HepG2 (cell line): ENCODE results near the gene ME2. TPM values are rescaled to one million over a fixed set of nuclear protein-coding genes. Genes with fewer than 3 reads are reported as not detected.

ENCODE experiments used
- ATAC-seq: fragments of 200-7000 bp; cut with Tn5 transposase; 3 replicates; pipeline ENCODE4 v1.9.1; 2020; ENCODE audit warnings: mild to moderate bottlenecking, moderate library complexity
- BruUV-seq: library from RNA; stranded (reverse); fragments of 400-500 nt; replicated peaks from 2 replicates; lab custom pipeline; 2021; lab: Mats Ljungman, UMichigan
- CTCF ChIA-PET: fragments of 300-600 bp; formaldehyde crosslinking; extraction: SDS; loops from one replicate; lab custom pipeline; 2021; ENCODE audit warnings: low total read pairs, inconsistent platforms, low intra/inter-chr PET ratio; lab: Yijun Ruan, JAX
- POLR2A ChIA-PET: fragments of 350-600 bp; sonication (Branson Sonifier 250); formaldehyde crosslinking; loops from one replicate; lab custom pipeline; 2020; ENCODE audit warnings: antibody characterized with exemption, inconsistent platforms; lab: Yijun Ruan, JAX
- DNase-seq: peaks from one replicate; pipeline ENCODE4 v3.0.0-alpha.2; 2015; ENCODE audit warnings: low spot score
- FAIRE-seq: peaks from 3 replicates; lab custom pipeline; 2011; peaks lifted over from hg19 to GRCh38; lab: Jason Lieb, UNC
- H2AFZ ChIP-seq: one replicate; pipeline ENCODE4 v1.6.1; 2011; ENCODE audit warnings: low read length, inconsistent platforms
- H3K27ac ChIP-seq: fragments of 300-600 bp; 3 replicates; pipeline ENCODE4 v1.8.0; 2011; ENCODE audit warnings: mixed run types, mild to moderate bottlenecking, mixed read lengths, low read length, inconsistent platforms; ENCODE audit not compliant: insufficient read depth; ENCODE audit errors: extremely low read length
- H3K27me3 ChIP-seq, 2 experiments: fragments of 200-600 bp in 1 of 2; 2 replicates in 1 of 2; 3 replicates in 1 of 2; pipeline versions ENCODE4 v1.6.0 to v1.8.0; 2011; ENCODE audit warnings: low read length in 2 of 2, mild to moderate bottlenecking in 2 of 2, moderate library complexity in 2 of 2, inconsistent platforms in 1 of 2; ENCODE audit not compliant: insufficient read depth in 2 of 2, control insufficient read depth in 1 of 2
- H3K36me3 ChIP-seq, 2 experiments: fragments of 200-600 bp in 1 of 2; replicated peaks in 1 of 2; 2 replicates in 1 of 2; 3 replicates in 1 of 2; pipeline versions ENCODE4 v1.5.1 to v1.8.0; 2011; ENCODE audit warnings: low read length in 2 of 2, inconsistent platforms in 1 of 2; ENCODE audit not compliant: insufficient read depth in 2 of 2, control insufficient read depth in 1 of 2
- H3K4me1 ChIP-seq: 2 replicates; pipeline ENCODE4 v1.5.1; 2012; ENCODE audit warnings: low read length, inconsistent platforms; ENCODE audit not compliant: insufficient read depth
- H3K4me2 ChIP-seq: 2 replicates; pipeline ENCODE4 v1.6.0; 2011; ENCODE audit warnings: low read depth, low read length, inconsistent platforms
- H3K4me3 ChIP-seq, 3 experiments: fragments of 200-600 bp in 1 of 3; sonication (generic), shearing (Covaris generic) in 1 of 3; replicated peaks in 1 of 3; 2 replicates each; pipeline ENCODE4 v1.5.1; 2011 to 2016; ENCODE audit warnings: low read length in 3 of 3, inconsistent platforms in 2 of 3, low read depth in 2 of 3, mild to moderate bottlenecking in 2 of 3, control low read depth in 1 of 3, mixed read lengths in 1 of 3; ENCODE audit not compliant: insufficient read depth in 1 of 3
- H3K79me2 ChIP-seq: one replicate; pipeline ENCODE4 v1.6.1; 2011; ENCODE audit warnings: low read length, inconsistent platforms; ENCODE audit not compliant: insufficient read depth
- H3K9ac ChIP-seq: 2 replicates; pipeline ENCODE4 v1.6.0; 2011; ENCODE audit warnings: mild to moderate bottlenecking, low read depth, low read length, inconsistent platforms; ENCODE audit not compliant: insufficient read depth
- H3K9me3 ChIP-seq: 2 replicates; pipeline ENCODE4 v1.5.1; 2012; ENCODE audit warnings: mild to moderate bottlenecking, low read length
- H4K20me1 ChIP-seq: 2 replicates; pipeline ENCODE4 v1.6.0; 2011; ENCODE audit warnings: inconsistent platforms, mild to moderate bottlenecking, low read length, moderate library complexity; ENCODE audit not compliant: insufficient read depth
- HCFC1 ChIP-seq: fragments of 150-350 bp; IDR thresholded peaks from 2 replicates; pipeline ENCODE4 v1.6.1; 2014; ENCODE audit warnings: low read depth, low read length
- MAFF ChIP-seq: IDR thresholded peaks from 2 replicates; pipeline ENCODE4 v1.6.1; 2011; ENCODE audit warnings: low read depth, low read length, improper control_type of control experiment
- MAFK ChIP-seq, 2 experiments: IDR thresholded peaks in 1 of 2; conservative IDR thresholded peaks in 1 of 2; 2 replicates each; pipeline ENCODE4 v1.6.1; 2011; ENCODE audit warnings: improper control_type of control experiment in 2 of 2, low read length in 2 of 2
- MBNL3 ChIP-seq: fragments of 250-450 bp; sonication (Bioruptor Pico); conservative IDR thresholded peaks from 2 replicates; pipeline ENCODE4 v1.8.0; 2022; ENCODE audit warnings: mild to moderate bottlenecking, inconsistent platforms
- MED8 ChIP-seq: sonication (generic); formaldehyde crosslinking; IDR thresholded peaks from 2 replicates; pipeline ENCODE4 v1.8.1; 2023; ENCODE audit warnings: mild to moderate bottlenecking, missing genetic modification reagents; ENCODE audit not compliant: insufficient replicate concordance
- MEIS1 ChIP-seq: sonication (generic); formaldehyde crosslinking; IDR thresholded peaks from 2 replicates; pipeline ENCODE4 v1.9.0; 2021; ENCODE audit warnings: mild to moderate bottlenecking, missing genetic modification reagents, moderate library complexity, borderline replicate concordance
- NFIB ChIP-seq: sonication (generic); formaldehyde crosslinking; IDR thresholded peaks from 2 replicates; pipeline ENCODE4 v1.9.0; 2021; ENCODE audit warnings: missing genetic modification reagents, mild to moderate bottlenecking, borderline replicate concordance
- ZNF484 ChIP-seq: sonication (generic); formaldehyde crosslinking; IDR thresholded peaks from 2 replicates; pipeline ENCODE4 v1.5.1; 2020; ENCODE audit warnings: mild to moderate bottlenecking, low read depth, missing genetic modification reagents, borderline replicate concordance
- WGBS: methylation state at CpG from one replicate; pipeline ENCODE4 v1.1.6; 2017; ENCODE audit warnings: low lambda C conversion rate; 5-methylcytosine and 5-hydroxymethylcytosine counted together
- in situ Hi-C: cut with HindIII; loops from 2 replicates; pipeline ENCODE4 v1.10.0; 2017; ENCODE audit warnings: low pct_unique_long_range_greater_than_20kb; ENCODE audit not compliant: extremely low pct_ligation_motif_present
- intact Hi-C: fragments of 100-400 bp; cut with micrococcal nuclease; formaldehyde crosslinking; loops from one replicate; pipeline ENCODE4 v1.10.0; 2022; ENCODE audit not compliant: unreplicated experiment
- polyA plus RNA-seq, 8 experiments: library from polyadenylated mRNA; depleted of rRNA in 3 of 8; stranded (reverse) in 7 of 8; unstranded in 1 of 8; fragments of >200 nt; fragmentation: Illumina TruSeq in 4 of 8; extraction: Trizol in 4 of 8; gene quantifications; 2 replicates each; pipeline versions ENCODE4 v1.2.1 to v1.2.3, GENCODE V29; 2011 to 2016; ENCODE audit warnings: low read depth in 4 of 8, missing spikeins in 1 of 8, mixed read lengths in 1 of 8; ENCODE audit not compliant: insufficient read depth in 1 of 8
- total RNA-seq, 5 experiments: library from RNA; depleted of rRNA; stranded (reverse); fragments of >200 nt; fragmentation: Illumina TruSeq; extraction: Trizol; gene quantifications; 2 replicates each; pipeline ENCODE4 v1.2.3, GENCODE V29; 2016; ENCODE audit warnings: low read depth in 1 of 5

The ME2 gene
- total and polyA plus RNA-seq, 2 of the 13 experiments (the other 11 are each of a cell fraction or from before 2014, with no cell fraction given): 17.3 to 20.6 TPM

GRCh38 chr18:50982086-50982801 is 103.3 kb downstream of the ME2 start:
- ATAC-seq: no peak
- H3K36me3 ChIP-seq: peaks cover 0 to 1% of the 10 kb centered on the region in 2 experiments; a peak in 1 of 5 replicates
- H3K4me3 ChIP-seq: no peak overlapping the region
- H3K79me2 ChIP-seq: no peaks in the 10 kb centered on the region
- no peak overlapping the region for H3K27ac ChIP-seq
- FAIRE-seq: no peak
- 97% methylated on average over 8 of the region's 8 CpGs for WGBS
- intact Hi-C loops (no loop called here), in situ Hi-C loops (no loop called here)
- CTCF ChIA-PET: no interaction called here
- BruUV-seq: no TSS peak
- no peak overlapping the region for H3K9ac ChIP-seq
- peaks cover 3% of the 10 kb centered on the region for H3K9me3 ChIP-seq
- H2AFZ ChIP-seq: no peak overlapping the region
- no peak overlapping the region for H3K4me2 ChIP-seq
- TF ChIP-seq MAFF: peak; percentile 82
- TF ChIP-seq MAFK (conservative IDR thresholded peaks at IDR 0.05 in 1 of 2, IDR thresholded peaks at IDR 0.05 in 1 of 2; ENCODE audit: low read length in 2 of 2): peak; percentile 88 to 90
- TF ChIP-seq MED8 (CRISPR knock-in tag): no peak
- no peak for TF ChIP-seq NFIB (CRISPR knock-in tag)
- TF ChIP-seq MBNL3 (CRISPR knock-in tag): no peak
- no peak for TF ChIP-seq MEIS1 (CRISPR knock-in tag)
- TF ChIP-seq, all 625 proteins: peak for 2
- POLR2A ChIA-PET: no interaction called here
- Histone ChIP-seq H4K20me1 (no peaks in the 10 kb centered on the region), H3K27me3 (no peaks in the 10 kb centered on the region), H3K4me1 (no peaks in the 10 kb centered on the region)
- no peak for DNase-seq

- WGBS: 82% methylated on average over 3 of the region's 3 CpGs
- ATAC-seq (no peak), DNase-seq (no peak), FAIRE-seq (no peak)
- no peak overlapping the region for H2AFZ ChIP-seq
- H3K4me2 ChIP-seq: no peak overlapping the region
- no peak for TF ChIP-seq HCFC1
- no peak for TF ChIP-seq ZNF484 (CRISPR knock-in tag)
- H3K4me1 ChIP-seq: no peaks in the 10 kb centered on the region
- intact Hi-C loops (no loop called here), in situ Hi-C loops (no loop called here)
- H3K36me3 ChIP-seq: peaks cover 0 to 1% of the 10 kb centered on the region in 2 experiments; a peak in 1 of 5 replicates
- H3K79me2 ChIP-seq: no peaks in the 10 kb centered on the region
- no peaks in the 10 kb centered on the region for H3K27me3 ChIP-seq
- no peak overlapping the region for H3K4me3 ChIP-seq
- no peak overlapping the region for H3K9ac ChIP-seq
- no peaks in the 10 kb centered on the region for H3K9me3 ChIP-seq
- no peak overlapping the region for H3K27ac ChIP-seq
- no TSS peak for BruUV-seq
- CTCF ChIA-PET: no interaction called here
- H4K20me1 ChIP-seq: no peaks in the 10 kb centered on the region
- POLR2A ChIA-PET: no interaction called here
Observed at GRCh38 chr18:50982802-50983179, 103.9 kb downstream of the ME2 start.
